ENCODE results near the gene GATAD2B.

Gene GATAD2B

DNA sequence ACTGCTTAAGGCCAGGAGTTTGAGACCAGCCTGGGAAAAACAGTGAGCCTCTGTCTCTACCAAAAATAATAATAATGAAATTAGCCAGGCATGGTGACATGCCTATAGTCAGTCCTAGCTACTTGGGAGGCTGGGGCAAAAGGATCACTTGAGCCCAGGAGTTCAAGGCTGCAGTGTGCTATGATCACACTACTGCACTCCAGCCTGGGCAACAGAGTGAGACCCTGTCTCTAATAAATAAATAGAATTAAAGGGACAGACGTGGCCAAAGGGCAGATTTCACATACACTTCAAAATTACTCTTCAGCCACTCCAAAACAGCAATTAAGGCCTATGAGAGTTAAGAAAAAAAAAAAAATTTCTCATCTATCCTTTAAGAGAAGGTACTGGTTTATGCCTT is 45.7 kb downstream of the GATAD2B start:
- TF ChIP-seq FOXP2 (optimal IDR thresholded peaks at IDR 0.05; ENCODE audit: borderline replicate concordance, extremely low read depth, extremely low read length, insufficient read depth) (no peak), REST (IDR thresholded peaks at IDR 0.05; ENCODE audit: insufficient read depth in 1 of 2, low read depth in 2 of 2, low read length in 2 of 2) (no peak), POLR2AphosphoS5 (IDR thresholded peaks at IDR 0.05; ENCODE audit: low read depth, low read length) (no peak), SIN3A (IDR thresholded peaks at IDR 0.05; ENCODE audit: borderline replicate concordance, insufficient read depth, low read length) (no peak), TAF1 (IDR thresholded peaks at IDR 0.05; ENCODE audit: borderline replicate concordance, insufficient read depth, low read length) (no peak)

DNA sequence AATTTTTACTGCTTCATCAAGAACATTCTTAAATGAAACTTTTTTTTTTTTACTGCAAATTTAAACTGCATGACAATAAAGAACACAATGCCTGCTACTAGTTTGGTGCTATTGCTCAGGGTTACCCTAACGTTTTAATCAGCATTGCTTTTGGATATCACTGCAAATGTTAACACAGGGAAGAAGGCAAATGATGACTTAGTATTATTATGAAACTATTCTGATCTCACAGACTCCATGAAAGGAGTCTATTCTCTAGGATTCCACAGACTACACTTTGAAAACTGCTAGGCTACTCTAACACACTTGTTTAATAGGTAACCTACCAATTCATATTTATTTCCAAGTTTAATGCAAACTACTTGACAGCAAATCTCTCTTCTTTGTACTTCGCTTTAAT is 49.8 kb downstream of the GATAD2B start:
- TF ChIP-seq TAF1 (IDR thresholded peaks at IDR 0.05; ENCODE audit: borderline replicate concordance, insufficient read depth, low read length) (no peak), SIN3A (IDR thresholded peaks at IDR 0.05; ENCODE audit: borderline replicate concordance, insufficient read depth, low read length) (no peak), POLR2AphosphoS5 (IDR thresholded peaks at IDR 0.05; ENCODE audit: low read depth, low read length) (no peak), REST (IDR thresholded peaks at IDR 0.05; ENCODE audit: insufficient read depth in 1 of 2, low read depth in 2 of 2, low read length in 2 of 2) (no peak), FOXP2 (optimal IDR thresholded peaks at IDR 0.05; ENCODE audit: borderline replicate concordance, extremely low read depth, extremely low read length, insufficient read depth) (no peak)

- TF ChIP-seq TAF1 (IDR thresholded peaks at IDR 0.05; ENCODE audit: borderline replicate concordance, insufficient read depth, low read length), result no peak
- TF ChIP-seq FOXP2 (optimal IDR thresholded peaks at IDR 0.05; ENCODE audit: borderline replicate concordance, extremely low read depth, extremely low read length, insufficient read depth), result no peak
- no peak for TF ChIP-seq POLR2AphosphoS5 (IDR thresholded peaks at IDR 0.05; ENCODE audit: low read depth, low read length)
- no peak for TF ChIP-seq REST (IDR thresholded peaks at IDR 0.05; ENCODE audit: insufficient read depth in 1 of 2, low read depth in 2 of 2, low read length in 2 of 2)
- no peak for TF ChIP-seq SIN3A (IDR thresholded peaks at IDR 0.05; ENCODE audit: borderline replicate concordance, insufficient read depth, low read length)
Measured at GRCh38 chr1:153872331-153872730, 50.4 kb downstream of the GATAD2B start.

DNA sequence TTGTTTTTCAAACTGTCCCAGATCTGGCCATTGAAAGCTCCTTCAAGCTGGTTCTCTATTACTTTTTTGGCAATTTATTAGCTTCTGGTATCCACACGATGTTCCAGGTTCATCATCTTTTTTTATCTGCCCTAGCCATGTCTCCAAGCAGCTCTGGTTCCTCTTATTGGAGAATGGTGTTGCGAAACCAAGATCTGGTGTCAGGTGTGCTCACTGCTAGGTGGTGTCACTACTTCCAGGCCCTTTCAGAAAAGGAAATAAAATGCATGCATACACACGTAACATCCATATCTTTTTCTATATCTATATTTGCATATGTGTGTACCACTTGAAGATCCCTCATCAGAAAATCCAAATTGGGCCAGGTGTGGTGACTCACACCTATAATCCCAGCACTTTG is 53.3 kb downstream of the GATAD2B start:
- no peak for TF ChIP-seq SIN3A (IDR thresholded peaks at IDR 0.05; ENCODE audit: borderline replicate concordance, insufficient read depth, low read length)
- no peak for TF ChIP-seq FOXP2 (optimal IDR thresholded peaks at IDR 0.05; ENCODE audit: borderline replicate concordance, extremely low read depth, extremely low read length, insufficient read depth)
- no peak for TF ChIP-seq POLR2AphosphoS5 (IDR thresholded peaks at IDR 0.05; ENCODE audit: low read depth, low read length)
- TF ChIP-seq TAF1 (IDR thresholded peaks at IDR 0.05; ENCODE audit: borderline replicate concordance, insufficient read depth, low read length), result no peak
- no peak for TF ChIP-seq REST (IDR thresholded peaks at IDR 0.05; ENCODE audit: insufficient read depth in 1 of 2, low read depth in 2 of 2, low read length in 2 of 2)

Data from PFSK-1 (cell line).